Gastroesophageal sphincter (tissue), 3 donors: ENCODE results near the gene GPX1.
A peak's percentile ranks its signal among the peaks of the same experiment; 100 is the strongest.

Experiments used
- EP300 ChIP-seq: sonication (generic); formaldehyde crosslinking; IDR thresholded peaks from one replicate; pipeline ENCODE4 v1.6.1; 2017; ENCODE audit warnings: antibody characterized with exemption, mild to moderate bottlenecking
- POLR2A ChIP-seq, 2 donors: fragments of 450-650 bp; IDR thresholded peaks; one replicate each; pipeline ENCODE4 v1.6.1; 2017; ENCODE audit warnings: antibody characterized with exemption in 2 of 2, mild to moderate bottlenecking in 2 of 2, moderate library complexity in 1 of 2
- POLR2AphosphoS5 ChIP-seq: sonication (generic); formaldehyde crosslinking; IDR thresholded peaks from one replicate; pipeline ENCODE4 v1.6.1; 2017; ENCODE audit warnings: antibody characterized with exemption
- TF ChIP-seq, protein P1 (sequence below), 4 experiments: fragments of 200-600 bp in 2 of 4; fragments of 450-650 bp in 2 of 4; sonication (generic) in 1 of 4; IDR thresholded peaks; one replicate each; pipeline ENCODE4 v1.5.1; 2017 to 2019; ENCODE audit warnings: antibody characterized with exemption in 4 of 4, mild to moderate bottlenecking in 2 of 4, moderate library complexity in 2 of 4

DNA sequence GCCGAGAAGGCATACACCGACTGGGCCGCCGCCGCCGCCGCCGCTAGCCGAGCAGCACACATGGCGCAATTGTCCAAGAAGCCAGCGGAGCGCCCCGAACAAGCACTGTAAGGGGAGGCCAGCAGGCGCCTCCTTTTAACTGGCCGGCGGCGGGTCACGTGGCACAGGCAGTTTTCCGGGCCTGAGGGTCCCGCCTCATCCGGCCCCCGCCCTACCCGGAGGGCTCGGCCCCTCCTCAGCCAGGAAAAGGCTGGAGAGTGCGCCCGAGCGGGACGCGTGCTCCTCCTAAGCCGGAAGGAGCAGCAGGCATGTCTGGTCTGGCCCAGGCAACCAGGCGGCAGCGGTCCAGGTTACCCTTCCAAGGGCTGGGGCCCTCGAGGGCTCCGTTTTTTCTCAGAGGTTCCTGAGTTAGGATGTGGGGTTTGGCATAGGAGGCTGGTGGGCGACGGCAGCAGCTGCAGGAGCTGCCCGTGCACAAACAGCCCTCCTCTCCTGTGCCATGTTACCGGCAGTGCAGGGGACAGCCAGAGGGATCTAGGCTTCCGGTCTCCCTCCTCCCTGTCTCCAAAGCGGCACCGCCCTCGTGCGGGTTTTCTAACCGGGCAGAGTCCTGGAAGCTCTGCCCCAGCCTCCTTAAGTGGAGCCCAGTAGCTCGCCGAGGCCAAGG is at the start of gene GPX1:
- TF ChIP-seq POLR2AphosphoS5 (peak; percentile 97), EP300 (no peak), POLR2A (IDR thresholded peaks at IDR 0.05) (peak; percentile 93 to 98)
- TF ChIP-seq, protein P1, sequence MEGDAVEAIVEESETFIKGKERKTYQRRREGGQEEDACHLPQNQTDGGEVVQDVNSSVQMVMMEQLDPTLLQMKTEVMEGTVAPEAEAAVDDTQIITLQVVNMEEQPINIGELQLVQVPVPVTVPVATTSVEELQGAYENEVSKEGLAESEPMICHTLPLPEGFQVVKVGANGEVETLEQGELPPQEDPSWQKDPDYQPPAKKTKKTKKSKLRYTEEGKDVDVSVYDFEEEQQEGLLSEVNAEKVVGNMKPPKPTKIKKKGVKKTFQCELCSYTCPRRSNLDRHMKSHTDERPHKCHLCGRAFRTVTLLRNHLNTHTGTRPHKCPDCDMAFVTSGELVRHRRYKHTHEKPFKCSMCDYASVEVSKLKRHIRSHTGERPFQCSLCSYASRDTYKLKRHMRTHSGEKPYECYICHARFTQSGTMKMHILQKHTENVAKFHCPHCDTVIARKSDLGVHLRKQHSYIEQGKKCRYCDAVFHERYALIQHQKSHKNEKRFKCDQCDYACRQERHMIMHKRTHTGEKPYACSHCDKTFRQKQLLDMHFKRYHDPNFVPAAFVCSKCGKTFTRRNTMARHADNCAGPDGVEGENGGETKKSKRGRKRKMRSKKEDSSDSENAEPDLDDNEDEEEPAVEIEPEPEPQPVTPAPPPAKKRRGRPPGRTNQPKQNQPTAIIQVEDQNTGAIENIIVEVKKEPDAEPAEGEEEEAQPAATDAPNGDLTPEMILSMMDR (IDR thresholded peaks at IDR 0.05), result peak in 1 of 4 experiments; percentile 3
